ENCODE results near the gene TRPV6. TPM values are rescaled to one million over a fixed set of nuclear protein-coding genes. Genes with fewer than 3 reads are reported as not detected.

The TRPV6 gene
- total RNA-seq, 2 donors from 2014 or later, result 0.19 to 0.71 TPM

DNA sequence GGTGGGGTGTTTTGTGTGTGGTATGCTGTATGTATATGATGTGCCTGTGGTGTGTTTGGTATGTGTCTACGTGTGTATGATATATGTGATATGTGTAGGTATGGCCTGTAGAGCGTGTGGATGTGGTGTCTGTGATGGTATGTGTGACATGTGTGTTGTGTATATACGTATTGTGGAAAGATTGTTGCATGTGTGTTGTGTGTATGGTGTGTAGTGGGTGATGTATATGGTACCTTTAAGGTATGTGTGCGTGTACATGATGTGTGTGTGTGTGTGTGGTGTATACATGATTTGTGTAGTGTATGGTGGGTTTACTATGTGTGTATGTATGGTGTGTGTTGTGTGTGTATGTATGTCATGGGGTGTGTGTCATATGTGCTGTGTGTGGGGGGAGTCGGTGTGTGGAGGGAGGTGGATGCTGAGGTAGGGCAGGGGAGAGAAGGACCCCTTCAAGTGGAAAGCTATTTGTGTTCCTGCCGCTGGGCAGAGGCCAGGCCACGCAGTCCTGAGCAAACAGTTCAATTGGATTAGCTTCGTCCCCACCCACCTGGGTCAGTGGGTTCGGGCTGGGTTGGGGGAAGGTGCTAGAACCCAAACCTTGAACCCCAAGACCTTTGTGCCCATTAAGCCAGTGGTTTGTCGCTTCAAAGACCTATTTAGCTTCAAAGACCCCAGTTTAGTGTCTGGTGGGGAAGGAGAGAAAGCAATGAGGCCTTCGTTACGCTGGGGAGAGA lies 1.9 kb upstream of the TRPV6 start:
- H3K27me3 ChIP-seq, result no peaks in the 10 kb centered on the region
- TF ChIP-seq CTCF (IDR thresholded peaks at IDR 0.05), result no peak
- no peak overlapping the region for H3K27ac ChIP-seq
- no peaks in the 10 kb centered on the region for H3K36me3 ChIP-seq
- H3K4me3 ChIP-seq, result no peak overlapping the region
- DNase-seq (ENCODE audit: low spot score), result no peak
- H3K4me1 ChIP-seq, result no peaks in the 10 kb centered on the region
- H3K9me3 ChIP-seq, result no peaks in the 10 kb centered on the region

- DNase-seq (ENCODE audit: low spot score), result no peak
- no peak overlapping the region for H3K4me3 ChIP-seq
- H3K27me3 ChIP-seq, result no peaks in the 10 kb centered on the region
- H3K9me3 ChIP-seq, result no peaks in the 10 kb centered on the region
- no peak for TF ChIP-seq CTCF (IDR thresholded peaks at IDR 0.05)
- no peak overlapping the region for H3K27ac ChIP-seq
- H3K4me1 ChIP-seq, result no peaks in the 10 kb centered on the region
- no peaks in the 10 kb centered on the region for H3K36me3 ChIP-seq
These were observed 1.3 kb upstream of the TRPV6 start for GRCh38 chr7:142886866-142887265.

DNA sequence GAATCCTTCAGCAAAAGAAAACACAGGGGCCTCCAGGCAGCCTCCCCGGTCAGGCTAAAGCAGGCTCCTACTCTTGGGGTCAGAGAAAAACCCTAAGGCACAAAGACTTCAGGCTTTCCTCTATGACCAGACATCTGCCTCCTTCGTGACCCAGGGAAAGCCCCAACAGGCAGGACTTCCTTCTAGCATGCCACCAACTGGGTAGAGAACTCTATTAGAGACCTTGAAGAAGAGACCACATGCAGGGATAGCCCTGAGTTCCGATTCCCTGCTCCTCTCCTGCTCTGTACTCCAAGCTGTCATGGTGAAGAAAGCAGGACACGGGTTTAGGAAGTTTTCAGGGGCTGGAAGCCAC lies 1.3 kb downstream of the TRPV6 start:
- DNase-seq (ENCODE audit: low spot score), result no peak
- no peaks in the 10 kb centered on the region for H3K9me3 ChIP-seq
- no peak overlapping the region for H3K27ac ChIP-seq
- TF ChIP-seq CTCF (IDR thresholded peaks at IDR 0.05), result no peak
- H3K27me3 ChIP-seq, result no peaks in the 10 kb centered on the region
- no peak overlapping the region for H3K4me3 ChIP-seq
- H3K36me3 ChIP-seq, result no peaks in the 10 kb centered on the region
- no peaks in the 10 kb centered on the region for H3K4me1 ChIP-seq

GRCh38 chr7:142883571-142884285 lies 1.8 kb downstream of the TRPV6 start:
- no peaks in the 10 kb centered on the region for H3K36me3 ChIP-seq
- H3K4me1 ChIP-seq, result no peaks in the 10 kb centered on the region
- TF ChIP-seq CTCF (IDR thresholded peaks at IDR 0.05), result no peak
- H3K27ac ChIP-seq, result no peak overlapping the region
- no peak overlapping the region for H3K4me3 ChIP-seq
- no peaks in the 10 kb centered on the region for H3K9me3 ChIP-seq
- no peaks in the 10 kb centered on the region for H3K27me3 ChIP-seq
- DNase-seq (ENCODE audit: low spot score), result no peak

GRCh38 chr7:142883145-142883544 lies 2.4 kb downstream of the TRPV6 start:
- no peak for DNase-seq (ENCODE audit: low spot score)
- Histone ChIP-seq H3K9me3 (no peaks in the 10 kb centered on the region), H3K27ac (no peak overlapping the region), H3K4me1 (no peaks in the 10 kb centered on the region), H3K4me3 (no peak overlapping the region), H3K27me3 (no peaks in the 10 kb centered on the region), H3K36me3 (no peaks in the 10 kb centered on the region)
- TF ChIP-seq CTCF (IDR thresholded peaks at IDR 0.05), result no peak
